H1 (cell line): Measurements from ENCODE around the gene APC2. TPM values are rescaled to one million over a fixed set of nuclear protein-coding genes. Genes with fewer than 3 reads are reported as not detected.

ENCODE experiments used
- CTCF ChIA-PET: fragments of 300-600 bp; sonication (Branson Sonifier 250); formaldehyde crosslinking; loops from one replicate; lab custom pipeline; 2021; ENCODE audit not compliant: partially characterized antibody; lab: Charles Lee
- POLR2A ChIA-PET: fragments of 300-600 bp; sonication (Branson Sonifier 250); formaldehyde crosslinking; loops from one replicate; lab custom pipeline; 2021; ENCODE audit warnings: inconsistent platforms; ENCODE audit not compliant: partially characterized antibody; lab: Charles Lee
- DNase-seq, 2 experiments: peaks; one replicate each; pipeline versions ENCODE4 v3.0.0 to v3.0.0-alpha.2; 2010 to 2022; ENCODE audit warnings: low spot score in 2 of 2, low read depth in 1 of 2, mixed read lengths in 1 of 2
- FAIRE-seq: peaks from 2 replicates; lab custom pipeline; 2011; peaks lifted over from hg19 to GRCh38; lab: Jason Lieb, UNC
- H2AFZ ChIP-seq: 2 replicates; pipeline ENCODE4 v1.8.1; 2012; ENCODE audit warnings: low read length, inconsistent platforms
- H2AK5ac ChIP-seq: 2 replicates; pipeline ENCODE4 v1.6.1; 2013; ENCODE audit warnings: low read depth, low read length
- H2BK120ac ChIP-seq: replicated peaks from 2 replicates; pipeline ENCODE3; 2013; ENCODE audit warnings: low read depth, low read length, inconsistent platforms
- H2BK12ac ChIP-seq: 2 replicates; pipeline ENCODE4 v1.6.1; 2013; ENCODE audit warnings: low read depth, low read length
- H2BK15ac ChIP-seq: 2 replicates; pipeline ENCODE4 v1.6.1; 2013; ENCODE audit warnings: low read length
- H2BK20ac ChIP-seq: 2 replicates; pipeline ENCODE4 v1.6.1; 2013; ENCODE audit warnings: low read length
- H2BK5ac ChIP-seq: 2 replicates; pipeline ENCODE4 v1.6.1; 2013; ENCODE audit warnings: low read depth, low read length
- H3K14ac ChIP-seq: 2 replicates; pipeline ENCODE4 v1.6.1; 2013; ENCODE audit warnings: inconsistent platforms; ENCODE audit not compliant: insufficient read length
- H3K18ac ChIP-seq: 2 replicates; pipeline ENCODE4 v1.6.1; 2013; ENCODE audit warnings: low read length; ENCODE audit errors: extremely low read depth
- H3K23ac ChIP-seq: 2 replicates; pipeline ENCODE4 v1.6.1; 2013; ENCODE audit warnings: inconsistent platforms; ENCODE audit not compliant: insufficient read length
- H3K23me2 ChIP-seq: 2 replicates; pipeline ENCODE4 v1.6.1; 2013; ENCODE audit warnings: low read depth, low read length
- H3K27ac ChIP-seq: 2 replicates; pipeline ENCODE4 v1.6.1; 2011; ENCODE audit warnings: low read depth, low read length, inconsistent platforms
- H3K27me3 ChIP-seq, 4 experiments: replicated peaks in 1 of 4; 1 replicate in 1 of 4; 2 replicates in 3 of 4; pipeline versions ENCODE4 v1.6.1 to v1.8.1; 2011 to 2013; ENCODE audit warnings: low read length in 3 of 4, mild to moderate bottlenecking in 3 of 4, inconsistent platforms in 2 of 4, mixed read lengths in 2 of 4, moderate library complexity in 1 of 4; ENCODE audit not compliant: control insufficient read depth in 3 of 4, insufficient read depth in 3 of 4; ENCODE audit errors: extremely low read depth in 1 of 4
- H3K36me3 ChIP-seq, 4 experiments: 2 replicates each; pipeline versions ENCODE4 v1.6.1 to v1.8.1; 2011 to 2013; ENCODE audit warnings: mild to moderate bottlenecking in 4 of 4, low read length in 3 of 4, moderate library complexity in 2 of 4, control low read depth in 1 of 4, inconsistent platforms in 1 of 4; ENCODE audit not compliant: insufficient read depth in 4 of 4, control insufficient read depth in 2 of 4
- H3K4ac ChIP-seq: replicated peaks from 2 replicates; pipeline ENCODE3; 2013; ENCODE audit warnings: low read length, low read depth, mixed read lengths, inconsistent platforms; ENCODE audit not compliant: insufficient read length
- H3K4me1 ChIP-seq, 4 experiments: replicated peaks in 1 of 4; 1 replicate in 1 of 4; 2 replicates in 3 of 4; pipeline versions ENCODE4 v1.6.1 to v1.8.1; 2011 to 2013; ENCODE audit warnings: low read length in 3 of 4, inconsistent platforms in 2 of 4, mixed read lengths in 1 of 4; ENCODE audit not compliant: insufficient read depth in 4 of 4, control insufficient read depth in 3 of 4
- H3K4me2 ChIP-seq, 2 experiments: 2 replicates each; pipeline versions ENCODE4 v1.6.1 to v1.8.1; 2011 to 2013; ENCODE audit warnings: low read depth in 2 of 2, low read length in 2 of 2, control low read depth in 1 of 2, inconsistent platforms in 1 of 2, mild to moderate bottlenecking in 1 of 2; ENCODE audit not compliant: insufficient read depth in 1 of 2
- H3K4me3 ChIP-seq, 4 experiments: fragments of 200-600, 300-600 bp in 1 of 4; sonication (generic), shearing (Covaris generic), sonication (Bioruptor Twin) in 1 of 4; 2 replicates each; pipeline versions ENCODE4 v1.5.1 to v1.8.1; 2011 to 2016; ENCODE audit warnings: low read length in 4 of 4, low read depth in 3 of 4, control low read depth in 2 of 4, inconsistent platforms in 2 of 4, mild to moderate bottlenecking in 2 of 4, mixed read lengths in 1 of 4, moderate library complexity in 1 of 4; ENCODE audit not compliant: insufficient read depth in 2 of 4; ENCODE audit errors: extremely low read depth in 1 of 4
- H3K56ac ChIP-seq: replicated peaks from 2 replicates; pipeline ENCODE3; 2013; ENCODE audit warnings: low read depth, mild to moderate bottlenecking, mixed read lengths, low read length, inconsistent platforms; ENCODE audit not compliant: insufficient read length
- H3K79me1 ChIP-seq: 2 replicates; pipeline ENCODE4 v1.6.1; 2013; ENCODE audit warnings: low read depth, low read length, control low read depth
- H3K79me2 ChIP-seq, 2 experiments: 2 replicates each; pipeline versions ENCODE4 v1.6.1 to v1.8.1; 2012 to 2013; ENCODE audit warnings: low read length in 2 of 2, mild to moderate bottlenecking in 2 of 2, inconsistent platforms in 1 of 2; ENCODE audit not compliant: insufficient read depth in 2 of 2, control insufficient read depth in 1 of 2
- H3K9ac ChIP-seq, 4 experiments: replicated peaks in 1 of 4; 1 replicate in 1 of 4; 2 replicates in 3 of 4; pipeline versions ENCODE4 v1.6.1 to v1.8.1; 2011 to 2013; ENCODE audit warnings: low read depth in 3 of 4, low read length in 3 of 4, control low read depth in 2 of 4, mild to moderate bottlenecking in 2 of 4, moderate library complexity in 2 of 4, inconsistent platforms in 1 of 4; ENCODE audit errors: extremely low read depth in 1 of 4
- H3K9me3 ChIP-seq, 2 experiments: 2 replicates each; pipeline versions ENCODE4 v1.6.1 to v1.8.1; 2012 to 2013; ENCODE audit warnings: mild to moderate bottlenecking in 2 of 2, moderate library complexity in 2 of 2, control low read depth in 1 of 2, inconsistent platforms in 1 of 2, low read depth in 1 of 2, low read length in 1 of 2, mixed read lengths in 1 of 2; ENCODE audit not compliant: insufficient read depth in 2 of 2
- H4K20me1 ChIP-seq, 2 experiments: replicated peaks in 1 of 2; 2 replicates each; pipeline versions ENCODE3 to v1.8.1; 2011 to 2013; ENCODE audit warnings: inconsistent platforms in 2 of 2, low read length in 2 of 2, mild to moderate bottlenecking in 1 of 2; ENCODE audit not compliant: insufficient read depth in 2 of 2, control insufficient read depth in 1 of 2
- H4K5ac ChIP-seq: 2 replicates; pipeline ENCODE4 v1.6.1; 2013; ENCODE audit warnings: low read length, low read depth, mixed read lengths, inconsistent platforms; ENCODE audit not compliant: insufficient read length
- H4K8ac ChIP-seq: 2 replicates; pipeline ENCODE4 v1.8.0; 2013; ENCODE audit warnings: mild to moderate bottlenecking, moderate library complexity, low read length, inconsistent platforms; ENCODE audit not compliant: insufficient read depth; ENCODE audit errors: extremely low read depth
- H4K91ac ChIP-seq: replicated peaks from 2 replicates; pipeline ENCODE3; 2013; ENCODE audit warnings: low read length, mixed read lengths, inconsistent platforms; ENCODE audit not compliant: insufficient read length
- BACH1 ChIP-seq: IDR thresholded peaks from 2 replicates; pipeline ENCODE4 v1.6.1; 2012; ENCODE audit warnings: low read length, improper control_type of control experiment
- CHD2 ChIP-seq: IDR thresholded peaks from 2 replicates; pipeline ENCODE4 v1.6.1; 2012; ENCODE audit warnings: low read length, improper control_type of control experiment
- HDAC6 ChIP-seq: IDR thresholded peaks from one replicate; pipeline ENCODE4 v1.7.1; 2012; ENCODE audit warnings: low read depth, mild to moderate bottlenecking, inconsistent platforms, low read length, moderate library complexity
- RXRA ChIP-seq: IDR thresholded peaks from 2 replicates; pipeline ENCODE4 v1.6.1; 2011; ENCODE audit warnings: low read depth, mild to moderate bottlenecking, low read length, moderate library complexity; ENCODE audit not compliant: insufficient read depth
- SRF ChIP-seq: IDR thresholded peaks from 2 replicates; pipeline ENCODE4 v1.6.1; 2011; ENCODE audit warnings: mild to moderate bottlenecking, low read depth, low read length, moderate library complexity
- TCF12 ChIP-seq: IDR thresholded peaks from 2 replicates; pipeline ENCODE4 v1.6.1; 2011; ENCODE audit warnings: low read depth, mild to moderate bottlenecking, low read length
- TEAD4 ChIP-seq: IDR thresholded peaks from 2 replicates; pipeline ENCODE4 v1.6.1; 2012; ENCODE audit warnings: low read depth, low read length, inconsistent platforms, mixed read lengths
- WGBS, 2 experiments: shearing (Covaris generic) in 1 of 2; methylation state at CpG; one replicate each; pipeline versions ENCODE4 v1.1.6 to v1.1.7; 2013 to 2015; ENCODE audit warnings: low lambda C conversion rate in 2 of 2, mixed read lengths in 2 of 2, inconsistent platforms in 1 of 2, low coverage in 1 of 2, missing lambda C conversion rate in 1 of 2; ENCODE audit not compliant: insufficient replicate concordance in 2 of 2, insufficient coverage in 1 of 2, insufficient read length in 1 of 2; ENCODE audit errors: extremely low coverage in 1 of 2, missing lambda C conversion rate in 1 of 2; 5-methylcytosine and 5-hydroxymethylcytosine counted together
- polyA plus RNA-seq, 7 experiments: library from polyadenylated mRNA; depleted of rRNA in 3 of 7; stranded (reverse) in 5 of 7; unstranded in 2 of 7; fragments of >200 nt in 5 of 7; fragments of 200-250 nt in 2 of 7; gene quantifications; 1 replicate in 5 of 7; 2 replicates in 1 of 7; 4 replicates in 1 of 7; pipeline versions ENCODE4 v1.2.1 to v1.2.3, GENCODE V29; 2011 to 2013; ENCODE audit warnings: missing spikeins in 2 of 7, mixed read lengths in 2 of 7
- total RNA-seq: library from RNA; stranded (reverse); fragmentation: NEBNext Ultra II Directional; extraction: Animal tissue kit (Norgen Biotek cat#: 25700); gene quantifications from 2 replicates; pipeline ENCODE4 v1.2.1, GENCODE V29; 2021

Gene APC2
- total and polyA plus RNA-seq, 2 of the 8 experiments (the other 6 are each of a cell fraction or from before 2014, with no cell fraction given): 1.3 to 4.1 TPM

- H3K36me3 ChIP-seq: no peaks in the 10 kb centered on the region
- no peak for FAIRE-seq
- no peak overlapping the region for H4K8ac ChIP-seq
- WGBS, 2 experiments: 76% methylated on average over 4 of the region's 25 CpGs; no CpG with 5 or more reads in 1 of the 2 experiments
- peaks cover 0 to 10% (median 5%) of the 10 kb centered on the region in 4 experiments; a peak in 6 of 7 replicates for H3K27me3 ChIP-seq
- H3K4me2 ChIP-seq: 0 out of 4 replicates have a peak overlapping the region, but pooled peaks of 1 of the 2 experiments have one; percentile 9
- H4K5ac ChIP-seq: no peak overlapping the region
- H4K91ac ChIP-seq: no peak overlapping the region
- POLR2A ChIA-PET: no interaction called here
- no peak overlapping the region for H3K27ac ChIP-seq
- peaks cover 0 to 6% of the 10 kb centered on the region in 2 experiments for H4K20me1 ChIP-seq
- H2AFZ ChIP-seq: no peak overlapping the region
- TF ChIP-seq RXRA: no peak
- TF ChIP-seq HDAC6: no peak
- TF ChIP-seq TCF12: no peak
- TF ChIP-seq SRF: no peak
- no peak for TF ChIP-seq BACH1
- no peak for TF ChIP-seq CHD2
- TF ChIP-seq TEAD4: peak; percentile 38; the same call in 1 of the 2 replicates
- CTCF ChIA-PET: no interaction called here
- H3K23ac ChIP-seq: no peak overlapping the region
- no peak for DNase-seq
- H3K9ac ChIP-seq: no peak overlapping the region
- no peak overlapping the region for H3K18ac ChIP-seq
- H3K4me3 ChIP-seq: no peak overlapping the region
- no peak overlapping the region for H2AK5ac ChIP-seq
- H3K79me2 ChIP-seq: no peaks in the 10 kb centered on the region
- no peak overlapping the region for H2BK12ac ChIP-seq
- no peak overlapping the region for H3K56ac ChIP-seq
- H2BK5ac ChIP-seq: no peak overlapping the region
- H3K79me1 ChIP-seq: no peaks in the 10 kb centered on the region
- no peaks in the 10 kb centered on the region for H3K9me3 ChIP-seq
- peak overlapping the region; percentile 46; the same call in 1 of the 2 replicates for H2BK15ac ChIP-seq
- no peak overlapping the region for H3K14ac ChIP-seq
- H2BK120ac ChIP-seq: no peak overlapping the region
- peaks cover 0 to 3% (median 0%) of the 10 kb centered on the region in 4 experiments; a peak in 3 of 7 replicates for H3K4me1 ChIP-seq
- H3K23me2 ChIP-seq: peaks cover 6% of the 10 kb centered on the region; the same call in 1 of the 2 replicates
- H3K4ac ChIP-seq: no peak overlapping the region
- H2BK20ac ChIP-seq: no peak overlapping the region
Measured at GRCh38 chr19:1510442-1510806, 60.5 kb downstream of the APC2 start.
